ENCODE measurements around the gene CSNK1D.

Gene CSNK1D

GRCh38 chr17:82247182-82247823 lies 26.2 kb downstream of the CSNK1D start:
- no peak for TF ChIP-seq CTCF (conservative IDR thresholded peaks at IDR 0.05; ENCODE audit: low read depth)
- CTCF ChIA-PET, result interaction anchor here (1.1 kb wide), 1 partner anchor 9 kb away, joined by 3 read pairs; no protein-coding TSS in a partner anchor
- POLR2A ChIA-PET (ENCODE audit: low non-redundant PET), result no interaction called here
- DNase-seq (ENCODE audit: low spot score), result no peak
- H3K27ac ChIP-seq, result peak overlapping the region; percentile 99

GRCh38 chr17:82246365-82247181 lies 26.9 kb downstream of the CSNK1D start:
- TF ChIP-seq CTCF (conservative IDR thresholded peaks at IDR 0.05; ENCODE audit: low read depth), result no peak
- peak; percentile 84 for DNase-seq (ENCODE audit: low spot score)
- peak overlapping the region; percentile 99 for H3K27ac ChIP-seq
- ChIA-PET CTCF (interaction anchor here (1.1 kb wide), 1 partner anchor 9 kb away, joined by 3 read pairs; no protein-coding TSS in a partner anchor), POLR2A (ENCODE audit: low non-redundant PET) (interaction anchor here (0.6 to 0.7 kb wide), 2 partner anchors 18 to 171 kb away, joined by 3 to 5 read pairs; no protein-coding TSS in a partner anchor)

GRCh38 chr17:82246040-82246364 lies 27.5 kb downstream of the CSNK1D start:
- H3K27ac ChIP-seq, result peak overlapping the region; percentile 99
- ChIA-PET CTCF (interaction anchor here (0.7 kb wide), 1 partner anchor 216 kb away, joined by 3 read pairs; no protein-coding TSS in a partner anchor), POLR2A (ENCODE audit: low non-redundant PET) (interaction anchor here (0.6 to 0.7 kb wide), 3 partner anchors 19 to 172 kb away, joined by 3 to 5 read pairs (median 3); no protein-coding TSS in a partner anchor)
- DNase-seq (ENCODE audit: low spot score), result no peak
- no peak for TF ChIP-seq CTCF (conservative IDR thresholded peaks at IDR 0.05; ENCODE audit: low read depth)

- DNase-seq (ENCODE audit: low spot score), result no peak
- peak overlapping the region; percentile 99 for H3K27ac ChIP-seq
- POLR2A ChIA-PET (ENCODE audit: low non-redundant PET), result interaction anchor here (0.6 to 0.7 kb wide), 3 partner anchors 19 to 172 kb away, joined by 3 to 5 read pairs (median 3); no protein-coding TSS in a partner anchor
- no peak for TF ChIP-seq CTCF (conservative IDR thresholded peaks at IDR 0.05; ENCODE audit: low read depth)
- CTCF ChIA-PET, result interaction anchor here (0.7 kb wide), 1 partner anchor 215 kb away, joined by 3 read pairs; no protein-coding TSS in a partner anchor
Observed at GRCh38 chr17:82245134-82246039, 28.1 kb downstream of the CSNK1D start.

- no peak for DNase-seq (ENCODE audit: low spot score)
- POLR2A ChIA-PET (ENCODE audit: low non-redundant PET), result no interaction called here
- H3K27ac ChIP-seq, result peak overlapping the region; percentile 99
- peak; percentile 75 for TF ChIP-seq CTCF (conservative IDR thresholded peaks at IDR 0.05; ENCODE audit: low read depth)
- CTCF ChIA-PET, result interaction anchor here (0.6 kb wide), 1 partner anchor 238 kb away, joined by 3 read pairs; no protein-coding TSS in a partner anchor
Observed at GRCh38 chr17:82244413-82245133, 28.9 kb downstream of the CSNK1D start.

Data from RWPE1 (cell line).